DMS79 (cell line): ENCODE results near the gene REM2.

Experiments
- DNase-seq: peaks from one replicate; lab custom pipeline; 2025; lab: John Stamatoyannopoulos, UW

The REM2 gene

GRCh38 chr14:22883173-22883976 is at the start of gene REM2:
TSS of gene REM2 (plus strand) at chr14:22883222. CDS start at chr14:22883288, 66 bp downstream.
- peak; percentile 37 for DNase-seq

- no peak for DNase-seq
Measured at GRCh38 chr14:22835505-22835904, 47.5 kb upstream of the REM2 start.

- peak; percentile 18 for DNase-seq
Measured at GRCh38 chr14:22836301-22837113, 46.5 kb upstream of the REM2 start, which contains the start of gene MMP14. TSS of gene MMP14 (plus strand) at chr14:22836585. CDS start at chr14:22836818, 233 bp downstream.

GRCh38 chr14:22837114-22837749 is 45.8 kb upstream of the REM2 start:
- peak; percentile 31 for DNase-seq

- no peak for DNase-seq
Measured at GRCh38 chr14:22837750-22838538, 45.1 kb upstream of the REM2 start.

- DNase-seq, result no peak
Measured at GRCh38 chr14:22838631-22839041, 44.4 kb upstream of the REM2 start.

- no peak for DNase-seq
Measured at GRCh38 chr14:22839159-22839779, 43.8 kb upstream of the REM2 start.

GRCh38 chr14:22841311-22841710 is 41.7 kb upstream of the REM2 start:
- DNase-seq, result no peak

- DNase-seq, result no peak
Measured at GRCh38 chr14:22841769-22842168, 41.3 kb upstream of the REM2 start.

- DNase-seq, result no peak
Measured at GRCh38 chr14:22842211-22843122, 40.6 kb upstream of the REM2 start.

- DNase-seq, result no peak
Measured at GRCh38 chr14:22843123-22843925, 39.7 kb upstream of the REM2 start.

- DNase-seq, result no peak
Measured at GRCh38 chr14:22844221-22845102, 38.6 kb upstream of the REM2 start.

- no peak for DNase-seq
Measured at GRCh38 chr14:22845103-22845394, 38.0 kb upstream of the REM2 start.

GRCh38 chr14:22845821-22846625 is 37.0 kb upstream of the REM2 start:
- DNase-seq, result no peak

- no peak for DNase-seq
Measured at GRCh38 chr14:22846811-22847307, 36.2 kb upstream of the REM2 start.

GRCh38 chr14:22847661-22848341 is 35.2 kb upstream of the REM2 start:
- DNase-seq, result no peak
